HG02588 (cell line): ENCODE measurements around the gene SPOCK3.
"Not testable (repeated sequence)": the region's sequence is repeated elsewhere in the genome, so short reads cannot be mapped to it uniquely, and the experiment has no call there.

Experiments
- ATAC-seq: cut with Tn5 transposase; IDR thresholded peaks from one replicate; pipeline ENCODE4 v1.9.1; 2021; ENCODE audit warnings: mild to moderate bottlenecking, moderate library complexity; ENCODE audit not compliant: unreplicated experiment

Gene SPOCK3

DNA sequence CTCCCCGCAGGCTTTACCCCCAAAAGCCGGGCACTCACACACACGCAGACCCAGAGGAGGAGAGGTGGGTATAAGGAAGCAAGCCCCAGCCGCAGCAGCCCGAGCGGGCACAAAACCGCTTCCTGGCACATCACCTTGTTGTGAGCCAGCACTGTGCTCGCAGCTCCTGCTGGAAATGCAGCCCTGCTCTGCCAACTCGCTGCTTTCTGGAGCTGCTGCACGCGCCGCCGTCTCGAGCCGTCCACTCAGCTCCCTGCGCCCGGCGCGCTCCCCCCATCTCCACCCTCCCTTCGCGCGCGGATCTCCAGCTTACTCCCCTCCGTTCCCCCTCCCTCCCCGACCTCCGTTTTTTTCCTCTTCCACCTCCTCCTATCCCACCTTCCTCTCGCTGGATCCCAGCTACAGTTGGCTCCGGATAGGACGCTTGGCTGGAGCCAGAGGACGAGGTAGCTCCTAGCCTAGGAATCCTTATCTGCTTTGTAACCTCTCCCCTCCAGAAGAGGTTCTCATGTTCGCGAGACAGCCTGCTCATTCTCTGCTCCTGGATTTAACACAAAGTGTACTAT lies at the start of gene SPOCK3:
Gene SPOCK3, minus strand, starts transcription at position 179 of the 566 bp plus-strand sequence.
- no peak for ATAC-seq

- no peak for ATAC-seq
Observed at GRCh38 chr4:167282171-167282864, 48.0 kb upstream of the SPOCK3 start.

DNA sequence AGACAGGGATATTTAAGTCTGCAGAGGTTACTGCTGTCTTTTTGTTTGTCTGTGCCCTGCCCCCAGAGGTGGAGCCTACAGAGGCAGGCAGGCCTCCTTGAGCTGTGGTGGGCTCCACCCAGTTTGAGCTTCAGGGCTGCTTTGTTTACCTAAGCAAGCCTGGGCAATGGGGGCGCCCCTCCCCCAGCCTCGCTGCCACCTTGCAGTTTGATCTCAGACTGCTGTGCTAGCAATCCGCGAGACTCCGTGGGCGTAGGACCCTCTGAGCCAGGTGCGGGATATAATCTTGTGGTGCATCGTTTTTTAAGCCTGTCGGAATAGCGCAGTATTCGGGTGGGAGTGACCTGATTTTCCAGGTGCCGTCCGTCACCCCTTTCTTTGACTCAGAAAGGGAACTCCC lies 47.3 kb upstream of the SPOCK3 start:
- not testable (repeated sequence) for ATAC-seq

DNA sequence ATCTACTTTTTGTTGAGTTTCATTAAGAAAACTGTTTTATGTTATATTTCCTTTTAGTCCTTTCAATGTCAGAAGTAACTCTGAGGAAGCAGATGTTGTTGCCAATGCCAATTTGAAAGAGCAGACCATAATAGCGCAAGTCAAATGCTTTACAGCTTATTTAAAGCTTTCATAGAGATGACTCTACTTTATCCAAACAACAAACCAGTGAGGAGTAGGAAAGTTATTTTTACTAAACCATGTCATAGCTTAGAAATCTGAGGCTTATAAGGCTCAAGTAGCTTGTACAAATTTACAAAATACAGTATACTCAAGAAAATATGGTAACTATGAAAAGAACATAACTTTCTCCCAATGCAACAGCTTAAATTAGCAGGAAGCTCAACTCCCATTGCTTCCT lies 40.1 kb upstream of the SPOCK3 start:
- no peak for ATAC-seq

- ATAC-seq, result no peak
Observed at GRCh38 chr4:167265231-167265630, 30.9 kb upstream of the SPOCK3 start.

DNA sequence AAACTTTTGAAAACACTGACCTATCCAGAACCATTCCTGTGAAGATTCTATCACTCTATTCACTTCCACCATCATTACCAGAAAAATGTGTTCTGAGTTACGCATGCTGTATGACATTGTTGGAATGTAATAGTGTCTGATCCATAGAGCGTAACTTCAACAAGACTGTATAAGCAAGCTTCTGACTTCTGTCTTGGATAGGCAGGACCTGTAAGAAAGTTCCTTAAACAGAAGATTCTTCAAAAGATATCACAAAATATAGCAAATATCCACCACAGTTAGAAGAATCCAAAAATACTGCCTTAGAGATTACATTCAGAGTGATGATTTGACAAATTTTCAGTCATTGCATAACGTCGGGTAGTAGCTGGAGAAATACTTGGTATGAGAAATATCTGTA lies 14.0 kb upstream of the SPOCK3 start:
- ATAC-seq, result no peak

DNA sequence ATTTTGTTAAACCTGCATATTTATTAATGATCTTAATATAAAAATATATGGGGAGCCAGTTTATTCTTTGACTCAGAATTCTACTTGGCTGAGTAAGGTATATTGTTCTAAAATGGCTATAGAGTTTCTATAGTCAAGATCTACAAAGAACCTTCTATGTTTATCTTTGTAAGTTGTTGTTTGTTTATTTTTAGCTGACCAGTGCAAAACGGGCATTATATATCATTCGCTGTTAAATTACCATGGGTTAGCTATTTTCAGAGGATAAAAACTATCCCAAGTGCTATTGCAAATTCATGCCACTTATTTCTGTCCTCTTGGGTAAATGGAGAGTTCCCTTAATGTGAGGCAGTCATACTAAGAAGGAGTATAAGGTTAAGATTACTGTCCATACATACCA lies 5.3 kb upstream of the SPOCK3 start:
- ATAC-seq, result no peak

DNA sequence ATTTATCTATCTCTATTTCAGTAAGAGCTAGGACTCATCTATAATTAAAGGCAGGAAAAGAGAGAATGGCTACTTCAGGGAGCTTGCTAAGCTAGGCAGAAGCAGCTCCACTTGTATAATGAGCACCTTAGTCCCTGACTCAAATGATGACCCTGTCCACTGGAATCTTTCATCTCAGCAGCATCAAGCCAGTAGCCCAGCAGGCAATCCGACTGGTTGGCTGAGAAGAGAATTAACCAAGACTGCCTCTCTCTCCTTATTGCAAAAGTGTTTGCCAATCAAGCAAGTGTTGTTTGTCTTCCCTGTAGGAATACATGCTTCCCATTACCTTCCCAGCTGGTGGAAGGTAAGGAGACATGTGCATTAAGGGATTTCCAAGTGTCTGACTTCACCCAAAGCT lies 3.9 kb upstream of the SPOCK3 start:
- no peak for ATAC-seq

DNA sequence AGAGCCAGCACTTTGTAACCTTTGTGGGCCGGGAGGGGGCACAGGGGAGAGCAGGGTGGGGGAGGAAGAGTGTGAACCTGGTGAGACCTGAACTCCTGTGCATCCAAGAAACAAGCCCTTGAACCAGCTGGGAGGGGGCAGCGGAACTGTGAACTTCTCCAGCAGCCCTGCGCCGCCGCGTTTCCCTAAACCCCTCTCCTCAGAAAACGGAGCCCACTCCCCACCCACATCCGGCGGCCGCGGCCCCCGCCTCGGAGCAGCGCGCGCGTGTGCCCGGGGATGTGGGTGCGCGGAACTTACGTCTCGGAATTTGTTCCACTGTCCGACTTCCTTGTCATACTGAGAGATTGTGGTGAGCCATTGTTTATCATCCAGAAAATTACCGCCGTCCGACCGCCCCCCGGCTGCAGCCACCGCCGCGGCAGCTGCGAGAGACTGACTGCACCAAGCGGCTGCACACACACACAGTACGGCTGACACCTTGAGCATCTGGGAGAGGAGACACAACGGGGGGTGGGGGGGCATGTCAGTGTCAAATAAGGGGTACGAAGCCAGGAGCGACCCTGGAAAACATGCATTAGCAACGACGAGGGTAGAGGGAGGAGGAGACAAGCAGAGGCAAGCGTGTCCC lies 494 bp downstream of the SPOCK3 start:
- ATAC-seq, result no peak

GRCh38 chr4:167232805-167233684 lies 1.2 kb downstream of the SPOCK3 start:
- ATAC-seq, result no peak

GRCh38 chr4:167230744-167231143 lies 3.5 kb downstream of the SPOCK3 start:
- no peak for ATAC-seq

GRCh38 chr4:167222099-167222498 lies 12.2 kb downstream of the SPOCK3 start:
- ATAC-seq, result peak; percentile 82

DNA sequence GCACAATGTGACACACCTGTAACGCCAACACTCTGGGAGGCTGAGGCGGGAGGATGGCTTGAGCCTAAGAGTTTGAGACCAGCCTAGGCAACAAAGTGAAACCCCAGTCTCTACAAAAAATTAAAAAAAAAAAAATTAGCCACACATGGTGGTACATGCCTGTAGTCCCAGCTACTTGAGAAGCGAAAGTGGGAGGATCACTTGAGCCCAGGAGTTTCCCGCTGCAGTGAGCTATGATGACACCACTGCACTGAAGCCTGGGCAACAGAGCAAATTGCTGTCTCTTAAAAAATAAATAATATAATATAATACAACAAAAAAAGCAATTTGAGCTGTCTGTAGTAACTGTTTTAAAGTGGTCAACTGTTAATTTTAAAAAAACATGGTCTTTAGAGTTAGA lies 13.2 kb downstream of the SPOCK3 start:
- no peak for ATAC-seq

GRCh38 chr4:167218022-167218608 lies 16.2 kb downstream of the SPOCK3 start:
- ATAC-seq, result no peak

GRCh38 chr4:167216783-167217182 lies 17.5 kb downstream of the SPOCK3 start:
- ATAC-seq, result no peak

DNA sequence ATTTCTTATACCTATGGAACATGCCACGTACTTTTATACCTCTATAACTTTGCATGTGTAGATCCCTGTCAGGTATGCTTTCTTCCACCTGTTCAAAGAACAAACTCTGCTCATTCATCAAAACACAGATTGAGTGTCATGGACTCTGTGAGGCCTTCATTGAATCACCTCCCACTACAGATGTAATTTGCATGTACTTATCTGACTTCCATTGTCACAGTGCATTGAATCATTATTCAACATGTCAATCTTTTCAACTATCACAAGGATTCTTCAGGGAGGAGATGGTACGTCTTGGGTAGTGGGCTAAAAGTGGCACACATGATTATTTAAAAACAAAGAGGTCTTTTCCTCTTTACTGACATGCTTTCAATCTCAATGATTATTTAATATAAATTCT lies 24.1 kb downstream of the SPOCK3 start:
- no peak for ATAC-seq

- no peak for ATAC-seq
Observed at GRCh38 chr4:167196344-167197012, 37.8 kb downstream of the SPOCK3 start.

- ATAC-seq, result no peak
Observed at GRCh38 chr4:167190379-167190778, 43.9 kb downstream of the SPOCK3 start.

DNA sequence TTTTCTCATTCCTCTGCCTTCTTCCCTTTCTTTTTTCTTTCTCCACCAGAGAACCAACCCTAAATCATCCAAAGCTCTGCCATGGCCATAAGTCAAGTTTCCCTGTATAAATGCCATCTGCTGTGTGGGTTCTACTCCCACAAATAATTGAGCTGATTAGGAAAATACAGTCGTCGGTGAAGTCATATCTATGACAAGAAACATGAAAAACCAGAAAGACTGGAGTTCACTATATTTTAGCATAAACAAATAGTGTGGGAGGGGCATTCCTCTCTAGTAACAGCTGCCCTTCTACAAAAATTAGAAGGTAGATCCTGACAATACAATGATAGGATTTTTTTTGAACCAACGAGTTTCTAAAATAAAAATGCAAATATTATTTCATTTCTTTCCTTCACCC lies 48.8 kb downstream of the SPOCK3 start:
- no peak for ATAC-seq

- ATAC-seq, result no peak
Observed at GRCh38 chr4:167183036-167183435, 51.3 kb downstream of the SPOCK3 start.

GRCh38 chr4:167177925-167178324 lies 56.4 kb downstream of the SPOCK3 start:
- ATAC-seq, result no peak
